ENCODE measurements around the gene CSF3R.

CSF3R gene

GRCh38 chr1:36482724-36483388 lies at the start of gene CSF3R:
TSS of gene CSF3R (minus strand) at chr1:36482913. CDS start at chr1:36479496, 3,417 bp downstream.
- no peak for DNase-seq (ENCODE audit: low read depth)

GRCh38 chr1:36531833-36532232 lies 49.1 kb upstream of the CSF3R start:
- DNase-seq (ENCODE audit: low read depth): no peak

GRCh38 chr1:36530791-36531190 lies 48.1 kb upstream of the CSF3R start:
- DNase-seq (ENCODE audit: low read depth): no peak

- DNase-seq (ENCODE audit: low read depth): no peak
These were observed 47.5 kb upstream of the CSF3R start for GRCh38 chr1:36530261-36530660.

DNA sequence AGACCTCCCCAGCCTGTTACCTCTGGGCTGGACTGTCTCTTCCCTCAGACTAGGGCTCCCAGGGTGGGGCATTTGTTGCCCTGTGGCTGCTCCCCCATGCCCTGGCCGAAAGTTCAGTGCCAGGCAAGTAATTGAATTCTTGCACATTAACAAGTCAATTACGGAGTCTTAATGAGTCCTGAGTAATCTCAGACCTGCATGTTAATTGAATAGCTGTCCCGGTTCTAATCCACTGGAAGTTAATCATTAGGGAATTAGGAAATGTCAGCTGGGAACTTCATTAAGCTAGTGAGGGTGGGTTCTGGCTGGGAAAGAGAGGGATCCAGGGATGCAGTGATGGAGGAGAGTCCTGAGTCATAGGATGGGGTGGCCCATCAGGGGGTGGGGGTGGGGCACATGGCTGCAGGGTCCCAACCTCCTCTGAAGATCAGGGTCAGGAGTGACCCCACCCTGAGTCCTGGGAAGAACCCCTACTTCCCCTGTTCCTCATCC lies 47.1 kb upstream of the CSF3R start:
- DNase-seq (ENCODE audit: low read depth): no peak

DNA sequence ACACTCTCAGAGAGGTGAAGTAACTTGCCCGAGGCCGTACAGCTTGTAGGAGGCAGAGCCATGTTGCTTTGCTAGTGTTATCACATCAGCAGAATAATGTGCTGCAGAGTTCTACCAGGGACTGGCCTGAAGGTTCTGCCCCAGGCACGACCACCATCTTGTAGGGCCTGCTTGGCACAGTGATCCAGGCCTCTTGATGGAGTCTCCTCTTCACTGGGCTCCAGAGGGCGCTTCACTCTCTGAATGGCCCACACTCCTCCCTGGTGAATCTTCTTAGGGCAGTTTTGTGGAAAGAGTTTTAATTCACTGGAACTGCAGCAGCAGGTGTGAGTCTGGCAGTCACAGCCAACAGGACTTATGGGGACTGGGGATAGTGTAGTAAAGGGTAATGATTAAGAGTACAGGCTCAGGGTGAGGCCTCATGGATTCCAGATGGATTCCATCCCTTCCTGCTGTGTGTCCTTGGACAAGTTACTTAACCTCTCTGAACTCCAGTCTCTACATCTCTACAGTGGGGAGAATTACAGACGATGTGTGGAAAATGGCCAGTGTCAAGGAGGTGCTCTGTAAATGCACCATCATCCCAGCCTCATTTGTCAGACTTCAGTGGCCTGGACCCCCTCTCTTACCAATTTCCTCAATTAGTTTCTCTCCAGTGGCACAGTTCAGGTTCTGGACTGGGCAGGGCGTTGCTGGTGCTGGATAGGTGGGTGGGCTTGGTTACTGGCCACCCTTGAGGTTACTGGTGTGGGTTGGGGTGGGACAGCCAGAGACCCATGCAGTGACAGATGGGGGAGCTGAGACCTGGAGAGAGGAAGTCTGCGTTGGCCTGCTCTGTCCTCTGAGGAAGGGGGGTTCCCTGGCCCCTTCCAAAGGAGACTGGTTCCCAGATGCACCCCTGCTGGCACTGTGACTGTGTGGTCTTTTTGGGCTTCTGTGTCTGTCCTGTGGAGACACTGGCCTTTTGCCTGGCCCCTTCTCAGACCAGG lies 45.9 kb upstream of the CSF3R start:
- DNase-seq (ENCODE audit: low read depth): no peak

DNA sequence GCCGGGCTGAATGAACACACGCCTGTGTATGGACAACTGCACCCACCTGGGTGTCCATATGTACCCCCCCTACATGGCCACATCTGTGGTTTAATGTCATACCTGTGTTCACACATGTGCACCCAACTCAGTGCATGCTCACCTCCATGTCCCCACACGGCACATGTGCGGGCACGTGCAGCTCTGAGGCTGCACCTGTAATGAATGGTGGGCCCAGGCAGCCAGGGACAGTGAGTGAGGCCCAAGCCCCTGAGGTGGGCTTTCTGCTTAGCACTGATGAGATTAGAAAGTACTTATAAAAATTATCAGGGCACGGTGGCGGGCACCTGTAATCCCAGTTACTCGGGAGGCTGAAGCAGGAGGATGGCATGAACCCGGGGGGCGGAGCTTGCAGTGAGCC lies 42.5 kb upstream of the CSF3R start:
- DNase-seq (ENCODE audit: low read depth): no peak

- no peak for DNase-seq (ENCODE audit: low read depth)
These were observed 41.8 kb upstream of the CSF3R start for GRCh38 chr1:36524359-36525062.

GRCh38 chr1:36523850-36524249 lies 41.1 kb upstream of the CSF3R start:
- no peak for DNase-seq (ENCODE audit: low read depth)

GRCh38 chr1:36523230-36523495 lies 40.5 kb upstream of the CSF3R start:
- no peak for DNase-seq (ENCODE audit: low read depth)

GRCh38 chr1:36522461-36523229 lies 39.9 kb upstream of the CSF3R start:
- DNase-seq (ENCODE audit: low read depth): no peak

GRCh38 chr1:36522021-36522420 lies 39.3 kb upstream of the CSF3R start:
- DNase-seq (ENCODE audit: low read depth): no peak

- DNase-seq (ENCODE audit: low read depth): no peak
These were observed 38.2 kb upstream of the CSF3R start for GRCh38 chr1:36520771-36521420.

GRCh38 chr1:36520056-36520455 lies 37.3 kb upstream of the CSF3R start:
- no peak for DNase-seq (ENCODE audit: low read depth)

DNA sequence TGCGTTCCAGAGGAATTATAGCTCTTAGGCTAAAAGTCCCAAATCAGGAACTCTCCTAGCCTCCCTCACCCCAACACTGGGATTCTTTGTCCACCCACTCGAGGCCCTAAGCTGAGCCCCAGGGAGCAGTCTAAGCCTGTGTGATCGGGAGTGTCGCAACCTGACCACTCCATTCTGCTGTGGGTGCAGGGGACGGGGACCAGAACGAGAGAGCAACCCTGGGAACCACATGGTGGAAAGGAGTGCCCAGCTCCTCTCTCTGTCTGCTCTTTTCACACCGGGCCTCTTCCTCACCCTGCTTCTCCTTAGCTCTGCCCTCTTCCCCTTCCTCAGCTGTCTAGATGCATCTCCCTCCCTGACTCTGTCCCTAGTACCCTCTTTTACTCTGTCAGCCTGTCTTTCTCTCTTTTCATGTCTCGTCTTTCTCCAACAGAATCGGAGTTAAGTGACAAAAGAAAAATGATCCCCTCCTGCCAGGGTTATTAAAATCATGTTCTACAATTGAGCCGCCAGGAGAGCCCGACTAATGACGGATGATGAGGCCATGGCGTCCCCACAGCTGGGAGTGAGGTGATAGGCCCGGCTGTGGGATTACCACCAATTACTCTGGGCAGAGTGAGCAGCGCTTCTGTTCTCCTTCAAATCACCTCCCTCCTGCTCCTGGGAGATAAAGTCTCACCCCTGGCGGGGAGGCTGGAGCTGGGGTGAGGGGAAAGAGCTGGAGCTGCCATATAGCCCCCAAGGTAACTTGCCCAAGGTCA lies 34.5 kb upstream of the CSF3R start:
- no peak for DNase-seq (ENCODE audit: low read depth)

DNA sequence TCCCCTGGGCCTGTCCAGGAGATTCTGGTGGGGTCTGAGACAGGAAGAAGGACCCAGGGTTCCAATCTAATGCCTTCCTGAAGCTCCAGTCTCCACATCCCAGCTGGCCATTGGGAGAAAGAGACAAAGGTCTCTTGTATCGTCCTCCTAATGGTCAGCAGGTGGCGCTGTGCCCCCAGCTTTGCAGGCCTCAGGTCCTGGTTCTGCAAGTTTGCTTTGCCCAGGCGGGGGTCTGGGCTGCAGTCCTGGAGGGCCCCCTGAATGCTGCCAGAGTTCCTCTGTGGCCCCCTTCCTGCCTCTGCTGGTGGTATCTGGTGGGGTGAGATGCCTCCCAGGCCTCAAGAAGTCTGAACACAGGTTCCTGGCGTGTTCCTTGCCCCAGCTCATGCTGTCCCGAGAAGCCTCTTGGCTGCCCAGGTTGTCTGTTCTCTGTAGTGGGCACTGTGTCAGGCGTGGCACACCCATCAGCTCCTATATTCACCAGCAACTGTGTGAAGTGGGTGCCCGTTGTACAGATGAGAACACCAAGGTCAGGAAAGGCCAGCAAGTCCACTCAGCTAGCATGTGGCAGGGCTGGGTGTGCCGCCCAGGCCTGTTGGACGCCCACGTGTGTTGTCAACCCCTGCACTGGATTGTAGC lies 33.8 kb upstream of the CSF3R start:
- peak; percentile 26 for DNase-seq (ENCODE audit: low read depth)

- DNase-seq (ENCODE audit: low read depth): no peak
These were observed 32.8 kb upstream of the CSF3R start for GRCh38 chr1:36515315-36516138.

DNA sequence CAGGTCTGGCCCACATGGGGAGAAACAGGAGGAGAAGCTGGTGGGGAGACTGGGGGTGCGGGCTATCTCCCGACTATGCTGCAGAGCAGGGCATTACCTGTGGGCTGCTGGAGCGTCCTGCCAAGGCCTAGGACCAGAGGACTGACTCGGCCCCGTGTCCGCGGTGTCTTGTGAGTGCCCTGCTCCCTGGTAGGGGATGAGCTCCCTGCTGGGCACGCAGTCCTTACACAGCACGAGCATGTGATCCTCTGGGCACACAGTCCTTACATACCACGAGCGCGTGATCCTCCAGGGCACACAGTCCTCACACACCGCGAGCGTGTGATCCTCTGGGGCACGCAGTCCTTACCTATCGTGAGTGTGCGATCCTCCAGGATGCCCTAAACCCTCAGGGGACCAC lies 31.8 kb upstream of the CSF3R start:
- DNase-seq (ENCODE audit: low read depth): no peak
